GM23338 (cell line): ENCODE measurements around the gene AARS2. TPM values are rescaled to one million over a fixed set of nuclear protein-coding genes. Genes with fewer than 3 reads are reported as not detected.

ENCODE experiments used
- ATAC-seq: fragments of 200-7000 bp; cut with Tn5 transposase; 3 replicates; pipeline ENCODE4 v1.9.1; 2020
- DNase-seq: peaks from one replicate; pipeline ENCODE4 v3.0.0-alpha.2; 2015; ENCODE audit warnings: low spot score
- H2AFZ ChIP-seq: fragments of 200-600 bp; sonication (generic); 2 replicates; pipeline ENCODE4 v1.8.0; 2016; ENCODE audit warnings: antibody characterized with exemption, mild to moderate bottlenecking, moderate library complexity
- H3F3A ChIP-seq: fragments of 200-600 bp; sonication (generic); replicated peaks from 2 replicates; pipeline ENCODE4 v1.8.0; 2017; ENCODE audit warnings: antibody characterized with exemption, mixed run types, low read depth
- H3K27ac ChIP-seq: fragments of 200-600 bp; sonication (generic); 2 replicates; pipeline ENCODE4 v1.6.1; 2016; ENCODE audit warnings: low read depth
- H3K27me3 ChIP-seq: fragments of 200-600 bp; sonication (generic); 2 replicates; pipeline ENCODE4 v1.8.0; 2016; ENCODE audit warnings: mild to moderate bottlenecking, mixed run types, moderate library complexity; ENCODE audit not compliant: insufficient read depth
- H3K36me3 ChIP-seq: fragments of 200-600 bp; sonication (generic); 2 replicates; pipeline ENCODE4 v1.8.0; 2016; ENCODE audit warnings: mild to moderate bottlenecking; ENCODE audit not compliant: insufficient read depth
- H3K4me1 ChIP-seq: fragments of 200-600 bp; sonication (generic); 2 replicates; pipeline ENCODE4 v1.8.0; 2016; ENCODE audit warnings: mild to moderate bottlenecking, moderate library complexity; ENCODE audit not compliant: insufficient read depth
- H3K4me2 ChIP-seq: fragments of 200-600 bp; sonication (generic); 2 replicates; pipeline ENCODE4 v1.7.1; 2017; ENCODE audit warnings: mixed run types
- H3K4me3 ChIP-seq: fragments of 200-600 bp; sonication (generic); 2 replicates; pipeline ENCODE4 v1.6.1; 2016; ENCODE audit warnings: mixed run types
- H3K79me2 ChIP-seq: fragments of 200-600 bp; sonication (generic); replicated peaks from 2 replicates; pipeline ENCODE4 v1.8.0; 2017; ENCODE audit warnings: mild to moderate bottlenecking; ENCODE audit not compliant: insufficient read depth
- H3K9me2 ChIP-seq: fragments of 200-600 bp; sonication (generic); 2 replicates; pipeline ENCODE4 v1.8.0; 2017; ENCODE audit not compliant: insufficient read depth
- H4K20me1 ChIP-seq: fragments of 200-600 bp; sonication (generic); replicated peaks from 2 replicates; pipeline ENCODE4 v1.8.0; 2017; ENCODE audit warnings: mild to moderate bottlenecking; ENCODE audit not compliant: insufficient read depth
- H3K27ac Mint-ChIP-seq: 2 replicates; pipeline ENCODE4 v1.8.0; 2020; ENCODE audit warnings: inconsistent platforms, mild to moderate bottlenecking, moderate library complexity, mixed read lengths
- H3K27me3 Mint-ChIP-seq: 3 replicates; pipeline ENCODE4 v1.8.0; 2022; ENCODE audit warnings: low read depth, mild to moderate bottlenecking, moderate library complexity, mixed read lengths, inconsistent platforms; ENCODE audit not compliant: insufficient read depth, poor library complexity
- H3K36me3 Mint-ChIP-seq: 3 replicates; pipeline ENCODE4 v1.8.0; 2021; ENCODE audit warnings: low read depth, mild to moderate bottlenecking, inconsistent platforms, moderate library complexity, mixed read lengths
- H3K4me1 Mint-ChIP-seq: 3 replicates; pipeline ENCODE4 v1.8.0; 2020; ENCODE audit warnings: mild to moderate bottlenecking, inconsistent platforms, mixed read lengths
- H3K4me3 Mint-ChIP-seq: 3 replicates; pipeline ENCODE4 v1.8.0; 2021; ENCODE audit warnings: moderate library complexity, mild to moderate bottlenecking, inconsistent platforms, mixed read lengths
- H3K9me3 Mint-ChIP-seq: 3 replicates; pipeline ENCODE4 v1.8.0; 2020; ENCODE audit warnings: moderate library complexity, mild to moderate bottlenecking, inconsistent platforms, mixed read lengths
- CREB1 ChIP-seq: fragments of 250-450 bp; sonication (Bioruptor Pico); IDR thresholded peaks from 2 replicates; pipeline ENCODE4 v1.5.0; 2020; ENCODE audit warnings: low read depth, mild to moderate bottlenecking, moderate library complexity
- CTCF ChIP-seq, 2 experiments: fragments of 200-600 bp in 1 of 2; sonication (generic) in 1 of 2; conservative IDR thresholded peaks; 2 replicates each; pipeline versions ENCODE4 v1.5.1 to v1.6.1; 2016 to 2017; ENCODE audit warnings: antibody characterized with exemption in 2 of 2, low read depth in 2 of 2, mild to moderate bottlenecking in 2 of 2, moderate library complexity in 1 of 2
- ETS1 ChIP-seq: IDR thresholded peaks from 2 replicates; pipeline ENCODE4 v1.6.1; 2016; ENCODE audit warnings: antibody characterized with exemption
- EZH2 ChIP-seq: fragments of 200-600 bp; sonication (generic); IDR thresholded peaks from one replicate; pipeline ENCODE4 v1.8.0; 2017; ENCODE audit warnings: antibody characterized with exemption, mild to moderate bottlenecking, low read depth; ENCODE audit not compliant: unreplicated experiment
- EZH2phosphoT487 ChIP-seq: fragments of 200-600 bp; sonication (generic); IDR thresholded peaks from one replicate; pipeline ENCODE4 v1.8.1; 2018; ENCODE audit warnings: antibody characterized with exemption; ENCODE audit not compliant: unreplicated experiment
- JUNB ChIP-seq: IDR thresholded peaks from one replicate; pipeline ENCODE4 v1.6.1; 2016; ENCODE audit warnings: antibody characterized with exemption; ENCODE audit not compliant: unreplicated experiment
- NANOG ChIP-seq: IDR thresholded peaks from 2 replicates; pipeline ENCODE4 v1.6.1; 2016; ENCODE audit warnings: antibody characterized with exemption, borderline replicate concordance
- POLR2AphosphoS5 ChIP-seq: IDR thresholded peaks from 2 replicates; pipeline ENCODE4 v1.6.1; 2016; ENCODE audit warnings: antibody characterized with exemption, low read depth
- REST ChIP-seq: IDR thresholded peaks from one replicate; pipeline ENCODE4 v1.6.1; 2018; ENCODE audit warnings: antibody characterized with exemption; ENCODE audit not compliant: unreplicated experiment
- STAT1 ChIP-seq: IDR thresholded peaks from one replicate; pipeline ENCODE4 v1.6.1; 2016; ENCODE audit warnings: antibody characterized with exemption; ENCODE audit not compliant: unreplicated experiment
- ZNF114 ChIP-seq: fragments of 250-450 bp; sonication (Bioruptor Pico); IDR thresholded peaks from 2 replicates; pipeline ENCODE4 v1.5.0; 2020; ENCODE audit warnings: mild to moderate bottlenecking, moderate library complexity
- ZNF331 ChIP-seq: fragments of 250-450 bp; sonication (Bioruptor Pico); IDR thresholded peaks from 2 replicates; pipeline ENCODE4 v1.5.0; 2020; ENCODE audit warnings: low read depth, mild to moderate bottlenecking, moderate library complexity
- ZNF462 ChIP-seq: fragments of 250-450 bp; sonication (Bioruptor Pico); IDR thresholded peaks from 2 replicates; pipeline ENCODE4 v1.5.0; 2020; ENCODE audit warnings: mild to moderate bottlenecking, moderate library complexity
- polyA plus RNA-seq: library from polyadenylated mRNA; unstranded; fragments of >200 nt; fragmentation: Nextera tagmentation; extraction: Ambion mirVana; gene quantifications from 2 replicates; pipeline ENCODE4 v1.2.1, GENCODE V29; 2016
- total RNA-seq: library from RNA; depleted of rRNA; stranded (reverse); fragments of >200 nt; shearing (Covaris generic); gene quantifications from 2 replicates; pipeline ENCODE4 v1.2.3, GENCODE V29; 2014

Gene AARS2
- total and polyA plus RNA-seq, 2 experiments from 2014 or later, result 6.5 to 23.2 TPM

GRCh38 chr6:44294832-44295791 is 18.0 kb downstream of the AARS2 start:
- H3K36me3 Mint-ChIP-seq, result peaks cover 10% of the 10 kb centered on the region; the same call in 2 of the 3 replicates
- no peaks in the 10 kb centered on the region; the same call in 1 of the 2 replicates for H3K4me1 ChIP-seq
- peaks cover 13% of the 10 kb centered on the region for H3K4me1 Mint-ChIP-seq
- H3K4me3 ChIP-seq, result no peak overlapping the region
- no peak overlapping the region for H3K27ac ChIP-seq
- H3K9me3 Mint-ChIP-seq, result no peaks in the 10 kb centered on the region; the same call in 2 of the 3 replicates
- 0 out of 2 replicates have a peak, but pooled peaks cover 3% of the 10 kb centered on the region for H4K20me1 ChIP-seq
- H3K4me2 ChIP-seq, result no peak overlapping the region
- peaks cover 15% of the 10 kb centered on the region; the same call in 1 of the 2 replicates for H3F3A ChIP-seq
- ATAC-seq (no peak), DNase-seq (no peak)
- H3K36me3 ChIP-seq, result no peaks in the 10 kb centered on the region
- H3K27ac Mint-ChIP-seq, result no peak overlapping the region
- H3K27me3 Mint-ChIP-seq, result peaks cover 39% of the 10 kb centered on the region
- TF ChIP-seq NANOG, result no peak
- no peak for TF ChIP-seq REST
- TF ChIP-seq CTCF (conservative IDR thresholded peaks at IDR 0.05; ENCODE audit: low read depth in 2 of 2), result no peak
- TF ChIP-seq JUNB, result no peak
- no peak for TF ChIP-seq EZH2
- no peak for TF ChIP-seq EZH2phosphoT487
- TF ChIP-seq ETS1, result no peak
- no peak for TF ChIP-seq ZNF331
- TF ChIP-seq ZNF462 (CRISPR knock-in tag), result no peak
- no peak for TF ChIP-seq STAT1
- TF ChIP-seq CREB1 (CRISPR knock-in tag), result no peak
- TF ChIP-seq ZNF114 (CRISPR knock-in tag), result no peak
- TF ChIP-seq POLR2AphosphoS5, result no peak
- H3K9me2 ChIP-seq, result no peaks in the 10 kb centered on the region
- peaks cover 31% of the 10 kb centered on the region for H3K27me3 ChIP-seq
- no peak overlapping the region; the same call in 2 of the 3 replicates for H3K4me3 Mint-ChIP-seq
- no peak overlapping the region for H2AFZ ChIP-seq
- H3K79me2 ChIP-seq, result no peaks in the 10 kb centered on the region
